ENCODE data around the gene KIAA0040. TPM values are rescaled to one million over a fixed set of nuclear protein-coding genes. Genes with fewer than 3 reads are reported as not detected.
"Not testable (repeated sequence)": the region's sequence is repeated elsewhere in the genome, so short reads cannot be mapped to it uniquely, and the experiment has no call there.

Gene KIAA0040
- total RNA-seq, 1 donor from 2014 or later = 32.6 TPM

- H3K4me1 Mint-ChIP-seq = no peaks in the 10 kb centered on the region
- H3K9me3 Mint-ChIP-seq = peaks cover 13% of the 10 kb centered on the region
- H3K4me3 Mint-ChIP-seq = no peak overlapping the region
- DNase-seq = no peak
- H3K27me3 Mint-ChIP-seq = peaks cover 17% of the 10 kb centered on the region
- no peaks in the 10 kb centered on the region for H3K36me3 Mint-ChIP-seq (ENCODE audit: low read depth)
- intact Hi-C loops (cut with micrococcal nuclease) = no loop called here
- no peak overlapping the region for H3K27ac Mint-ChIP-seq
Observed at GRCh38 chr1:175114996-175115395, 77.6 kb downstream of the KIAA0040 start.

GRCh38 chr1:175108331-175108820 lies 84.2 kb downstream of the KIAA0040 start:
- intact Hi-C loops (cut with micrococcal nuclease); H3K36me3 Mint-ChIP-seq (ENCODE audit: low read depth); H3K4me1 Mint-ChIP-seq: not testable (repeated sequence)

More at GRCh38 chr1:175108331-175108820, 84.2 kb downstream of the KIAA0040 start:
- not testable (repeated sequence) for H3K4me3 Mint-ChIP-seq, H3K9me3 Mint-ChIP-seq, DNase-seq, H3K27me3 Mint-ChIP-seq, H3K27ac Mint-ChIP-seq

Other genes with a start within 250 kb of the KIAA0040 start
- 385 and 389 TPM in 2 replicates for gene CACYBP, start 192.8 kb downstream of the KIAA0040 start, total RNA-seq
- gene MRPS14, start 169.4 kb downstream of the KIAA0040 start, total RNA-seq = 28.9 and 33.5 TPM in 2 replicates
- not detected in 2 replicates for gene TNN, start 124.9 kb downstream of the KIAA0040 start, total RNA-seq

Measured in activated CD4-positive, alpha-beta T cell treated with anti-CD3 and anti-CD28 coated beads, Interleukin-2, amount 10 ng/mL, durations not matched to agents 24 days and 14 days (primary cell).